H1 (cell line): Measurements from ENCODE around the gene RAD18. TPM values are rescaled to one million over a fixed set of nuclear protein-coding genes. Genes with fewer than 3 reads are reported as not detected.

ENCODE experiments used
- CTCF ChIA-PET: fragments of 300-600 bp; sonication (Branson Sonifier 250); formaldehyde crosslinking; loops from one replicate; lab custom pipeline; 2021; ENCODE audit not compliant: partially characterized antibody; lab: Charles Lee
- POLR2A ChIA-PET: fragments of 300-600 bp; sonication (Branson Sonifier 250); formaldehyde crosslinking; loops from one replicate; lab custom pipeline; 2021; ENCODE audit warnings: inconsistent platforms; ENCODE audit not compliant: partially characterized antibody; lab: Charles Lee
- DNase-seq, 2 experiments: peaks; one replicate each; pipeline versions ENCODE4 v3.0.0 to v3.0.0-alpha.2; 2010 to 2022; ENCODE audit warnings: low spot score in 2 of 2, low read depth in 1 of 2, mixed read lengths in 1 of 2
- FAIRE-seq: peaks from 2 replicates; lab custom pipeline; 2011; peaks lifted over from hg19 to GRCh38; lab: Jason Lieb, UNC
- H2AFZ ChIP-seq: 2 replicates; pipeline ENCODE4 v1.8.1; 2012; ENCODE audit warnings: low read length, inconsistent platforms
- H2AK5ac ChIP-seq: 2 replicates; pipeline ENCODE4 v1.6.1; 2013; ENCODE audit warnings: low read depth, low read length
- H2BK120ac ChIP-seq: replicated peaks from 2 replicates; pipeline ENCODE3; 2013; ENCODE audit warnings: low read depth, low read length, inconsistent platforms
- H2BK12ac ChIP-seq: 2 replicates; pipeline ENCODE4 v1.6.1; 2013; ENCODE audit warnings: low read depth, low read length
- H2BK15ac ChIP-seq: 2 replicates; pipeline ENCODE4 v1.6.1; 2013; ENCODE audit warnings: low read length
- H2BK20ac ChIP-seq: 2 replicates; pipeline ENCODE4 v1.6.1; 2013; ENCODE audit warnings: low read length
- H2BK5ac ChIP-seq: 2 replicates; pipeline ENCODE4 v1.6.1; 2013; ENCODE audit warnings: low read depth, low read length
- H3K14ac ChIP-seq: 2 replicates; pipeline ENCODE4 v1.6.1; 2013; ENCODE audit warnings: inconsistent platforms; ENCODE audit not compliant: insufficient read length
- H3K18ac ChIP-seq: 2 replicates; pipeline ENCODE4 v1.6.1; 2013; ENCODE audit warnings: low read length; ENCODE audit errors: extremely low read depth
- H3K23ac ChIP-seq: 2 replicates; pipeline ENCODE4 v1.6.1; 2013; ENCODE audit warnings: inconsistent platforms; ENCODE audit not compliant: insufficient read length
- H3K23me2 ChIP-seq: 2 replicates; pipeline ENCODE4 v1.6.1; 2013; ENCODE audit warnings: low read depth, low read length
- H3K27ac ChIP-seq: 2 replicates; pipeline ENCODE4 v1.6.1; 2011; ENCODE audit warnings: low read depth, low read length, inconsistent platforms
- H3K27me3 ChIP-seq, 4 experiments: replicated peaks in 1 of 4; 1 replicate in 1 of 4; 2 replicates in 3 of 4; pipeline versions ENCODE4 v1.6.1 to v1.8.1; 2011 to 2013; ENCODE audit warnings: low read length in 3 of 4, mild to moderate bottlenecking in 3 of 4, inconsistent platforms in 2 of 4, mixed read lengths in 2 of 4, moderate library complexity in 1 of 4; ENCODE audit not compliant: control insufficient read depth in 3 of 4, insufficient read depth in 3 of 4; ENCODE audit errors: extremely low read depth in 1 of 4
- H3K36me3 ChIP-seq, 4 experiments: 2 replicates each; pipeline versions ENCODE4 v1.6.1 to v1.8.1; 2011 to 2013; ENCODE audit warnings: mild to moderate bottlenecking in 4 of 4, low read length in 3 of 4, moderate library complexity in 2 of 4, control low read depth in 1 of 4, inconsistent platforms in 1 of 4; ENCODE audit not compliant: insufficient read depth in 4 of 4, control insufficient read depth in 2 of 4
- H3K4ac ChIP-seq: replicated peaks from 2 replicates; pipeline ENCODE3; 2013; ENCODE audit warnings: low read length, low read depth, mixed read lengths, inconsistent platforms; ENCODE audit not compliant: insufficient read length
- H3K4me1 ChIP-seq, 4 experiments: replicated peaks in 1 of 4; 1 replicate in 1 of 4; 2 replicates in 3 of 4; pipeline versions ENCODE4 v1.6.1 to v1.8.1; 2011 to 2013; ENCODE audit warnings: low read length in 3 of 4, inconsistent platforms in 2 of 4, mixed read lengths in 1 of 4; ENCODE audit not compliant: insufficient read depth in 4 of 4, control insufficient read depth in 3 of 4
- H3K4me2 ChIP-seq, 2 experiments: 2 replicates each; pipeline versions ENCODE4 v1.6.1 to v1.8.1; 2011 to 2013; ENCODE audit warnings: low read depth in 2 of 2, low read length in 2 of 2, control low read depth in 1 of 2, inconsistent platforms in 1 of 2, mild to moderate bottlenecking in 1 of 2; ENCODE audit not compliant: insufficient read depth in 1 of 2
- H3K4me3 ChIP-seq, 4 experiments: fragments of 200-600, 300-600 bp in 1 of 4; sonication (generic), shearing (Covaris generic), sonication (Bioruptor Twin) in 1 of 4; 2 replicates each; pipeline versions ENCODE4 v1.5.1 to v1.8.1; 2011 to 2016; ENCODE audit warnings: low read length in 4 of 4, low read depth in 3 of 4, control low read depth in 2 of 4, inconsistent platforms in 2 of 4, mild to moderate bottlenecking in 2 of 4, mixed read lengths in 1 of 4, moderate library complexity in 1 of 4; ENCODE audit not compliant: insufficient read depth in 2 of 4; ENCODE audit errors: extremely low read depth in 1 of 4
- H3K56ac ChIP-seq: replicated peaks from 2 replicates; pipeline ENCODE3; 2013; ENCODE audit warnings: low read depth, mild to moderate bottlenecking, mixed read lengths, low read length, inconsistent platforms; ENCODE audit not compliant: insufficient read length
- H3K79me1 ChIP-seq: 2 replicates; pipeline ENCODE4 v1.6.1; 2013; ENCODE audit warnings: low read depth, low read length, control low read depth
- H3K79me2 ChIP-seq, 2 experiments: 2 replicates each; pipeline versions ENCODE4 v1.6.1 to v1.8.1; 2012 to 2013; ENCODE audit warnings: low read length in 2 of 2, mild to moderate bottlenecking in 2 of 2, inconsistent platforms in 1 of 2; ENCODE audit not compliant: insufficient read depth in 2 of 2, control insufficient read depth in 1 of 2
- H3K9ac ChIP-seq, 4 experiments: replicated peaks in 1 of 4; 1 replicate in 1 of 4; 2 replicates in 3 of 4; pipeline versions ENCODE4 v1.6.1 to v1.8.1; 2011 to 2013; ENCODE audit warnings: low read depth in 3 of 4, low read length in 3 of 4, control low read depth in 2 of 4, mild to moderate bottlenecking in 2 of 4, moderate library complexity in 2 of 4, inconsistent platforms in 1 of 4; ENCODE audit errors: extremely low read depth in 1 of 4
- H3K9me3 ChIP-seq, 2 experiments: 2 replicates each; pipeline versions ENCODE4 v1.6.1 to v1.8.1; 2012 to 2013; ENCODE audit warnings: mild to moderate bottlenecking in 2 of 2, moderate library complexity in 2 of 2, control low read depth in 1 of 2, inconsistent platforms in 1 of 2, low read depth in 1 of 2, low read length in 1 of 2, mixed read lengths in 1 of 2; ENCODE audit not compliant: insufficient read depth in 2 of 2
- H4K20me1 ChIP-seq, 2 experiments: replicated peaks in 1 of 2; 2 replicates each; pipeline versions ENCODE3 to v1.8.1; 2011 to 2013; ENCODE audit warnings: inconsistent platforms in 2 of 2, low read length in 2 of 2, mild to moderate bottlenecking in 1 of 2; ENCODE audit not compliant: insufficient read depth in 2 of 2, control insufficient read depth in 1 of 2
- H4K5ac ChIP-seq: 2 replicates; pipeline ENCODE4 v1.6.1; 2013; ENCODE audit warnings: low read length, low read depth, mixed read lengths, inconsistent platforms; ENCODE audit not compliant: insufficient read length
- H4K8ac ChIP-seq: 2 replicates; pipeline ENCODE4 v1.8.0; 2013; ENCODE audit warnings: mild to moderate bottlenecking, moderate library complexity, low read length, inconsistent platforms; ENCODE audit not compliant: insufficient read depth; ENCODE audit errors: extremely low read depth
- H4K91ac ChIP-seq: replicated peaks from 2 replicates; pipeline ENCODE3; 2013; ENCODE audit warnings: low read length, mixed read lengths, inconsistent platforms; ENCODE audit not compliant: insufficient read length
- BACH1 ChIP-seq: IDR thresholded peaks from 2 replicates; pipeline ENCODE4 v1.6.1; 2012; ENCODE audit warnings: low read length, improper control_type of control experiment
- WGBS, 2 experiments: shearing (Covaris generic) in 1 of 2; methylation state at CpG; one replicate each; pipeline versions ENCODE4 v1.1.6 to v1.1.7; 2013 to 2015; ENCODE audit warnings: low lambda C conversion rate in 2 of 2, mixed read lengths in 2 of 2, inconsistent platforms in 1 of 2, low coverage in 1 of 2, missing lambda C conversion rate in 1 of 2; ENCODE audit not compliant: insufficient replicate concordance in 2 of 2, insufficient coverage in 1 of 2, insufficient read length in 1 of 2; ENCODE audit errors: extremely low coverage in 1 of 2, missing lambda C conversion rate in 1 of 2; 5-methylcytosine and 5-hydroxymethylcytosine counted together
- polyA plus RNA-seq, 7 experiments: library from polyadenylated mRNA; depleted of rRNA in 3 of 7; stranded (reverse) in 5 of 7; unstranded in 2 of 7; fragments of >200 nt in 5 of 7; fragments of 200-250 nt in 2 of 7; gene quantifications; 1 replicate in 5 of 7; 2 replicates in 1 of 7; 4 replicates in 1 of 7; pipeline versions ENCODE4 v1.2.1 to v1.2.3, GENCODE V29; 2011 to 2013; ENCODE audit warnings: missing spikeins in 2 of 7, mixed read lengths in 2 of 7
- total RNA-seq: library from RNA; stranded (reverse); fragmentation: NEBNext Ultra II Directional; extraction: Animal tissue kit (Norgen Biotek cat#: 25700); gene quantifications from 2 replicates; pipeline ENCODE4 v1.2.1, GENCODE V29; 2021

Gene RAD18
- total and polyA plus RNA-seq, 2 of the 8 experiments (the other 6 are each of a cell fraction or from before 2014, with no cell fraction given): 13.0 to 23.2 TPM

DNA sequence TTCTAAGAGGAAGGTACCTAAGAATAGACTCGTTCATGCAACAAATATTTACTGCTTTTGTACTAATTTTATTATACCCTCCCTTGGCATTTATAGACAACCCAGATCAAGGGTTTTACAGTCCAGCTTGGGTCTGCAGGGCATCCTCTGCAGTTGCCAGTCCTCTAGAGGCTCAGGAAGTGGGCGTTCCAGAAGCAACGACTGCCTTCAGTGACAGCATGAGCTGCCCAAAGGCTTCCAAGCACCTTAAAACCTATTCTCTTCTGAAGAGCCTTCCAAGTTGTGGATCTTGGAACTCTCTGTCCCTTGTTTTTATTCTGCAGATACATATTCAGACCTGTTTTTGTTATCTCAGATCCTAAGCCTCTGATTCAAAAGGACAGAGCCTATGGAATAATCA, 95.6 kb downstream of the RAD18 start:
- no peak overlapping the region for H2AFZ ChIP-seq
- H4K8ac ChIP-seq: no peak overlapping the region
- no peaks in the 10 kb centered on the region for H3K79me2 ChIP-seq
- H3K4me1 ChIP-seq: peaks cover 0 to 2% (median 0%) of the 10 kb centered on the region in 4 experiments; a peak in 3 of 7 replicates
- ChIA-PET CTCF (interaction anchor here (0.7 kb wide), 1 partner anchor 98 kb away, joined by 3 read pairs; the partner anchor contains the start of gene OXTR), POLR2A (no interaction called here)
- no peak for TF ChIP-seq BACH1
- no peak for DNase-seq
- no peaks in the 10 kb centered on the region for H4K20me1 ChIP-seq
- H3K36me3 ChIP-seq: no peaks in the 10 kb centered on the region
- H3K9ac ChIP-seq: no peak overlapping the region
- no peak overlapping the region for H2BK12ac ChIP-seq
- H3K79me1 ChIP-seq: no peaks in the 10 kb centered on the region; the same call in 1 of the 2 replicates
- H3K23me2 ChIP-seq: no peaks in the 10 kb centered on the region
- H3K4me2 ChIP-seq: no peak overlapping the region
- no peak for FAIRE-seq
- no peaks in the 10 kb centered on the region for H3K9me3 ChIP-seq
- H2BK20ac ChIP-seq: no peak overlapping the region
- WGBS, 2 experiments: 87% methylated on average over 3 of the region's 3 CpGs; no CpG with 5 or more reads in 1 of the 2 experiments
- no peak overlapping the region for H3K14ac ChIP-seq
- no peak overlapping the region for H4K91ac ChIP-seq
- H2AK5ac ChIP-seq: no peak overlapping the region
- H3K4ac ChIP-seq: no peak overlapping the region
- no peak overlapping the region for H2BK5ac ChIP-seq
- H3K27ac ChIP-seq: no peak overlapping the region
- no peak overlapping the region for H3K4me3 ChIP-seq
- no peaks in the 10 kb centered on the region for H3K27me3 ChIP-seq
- no peak overlapping the region for H3K18ac ChIP-seq
- no peak overlapping the region for H2BK15ac ChIP-seq
- no peak overlapping the region for H3K23ac ChIP-seq
- H4K5ac ChIP-seq: no peak overlapping the region
- H2BK120ac ChIP-seq: no peak overlapping the region
- no peak overlapping the region for H3K56ac ChIP-seq
